Activated CD4-positive, alpha-beta T cell treated with anti-CD3 and anti-CD28 coated beads, Interleukin-2, amount 10 ng/mL, durations not matched to agents 7 days and 5 days (primary cell): ENCODE results near the gene DAPP1. TPM values are rescaled to one million over a fixed set of nuclear protein-coding genes. Genes with fewer than 3 reads are reported as not detected.

Source experiments
- CTCF ChIA-PET: fragments of 350-600 bp; sonication (Branson Sonifier 250); formaldehyde crosslinking; loops from one replicate; lab custom pipeline; 2021; ENCODE audit warnings: antibody characterized with exemption; lab: Charles Lee
- POLR2A ChIA-PET: fragments of 350-600 bp; sonication (Branson Sonifier 250); formaldehyde crosslinking; loops from one replicate; lab custom pipeline; 2021; ENCODE audit warnings: antibody characterized with exemption; lab: Charles Lee
- DNase-seq: peaks from one replicate; pipeline ENCODE4 v3.0.0-alpha.2; 2020
- H3K27ac Mint-ChIP-seq: one replicate; pipeline ENCODE4 v1.8.0; 2021; ENCODE audit warnings: mild to moderate bottlenecking, moderate library complexity, mixed read lengths
- H3K27me3 Mint-ChIP-seq: one replicate; pipeline ENCODE4 v1.8.0; 2021; ENCODE audit warnings: mixed read lengths
- H3K36me3 Mint-ChIP-seq: one replicate; pipeline ENCODE4 v1.8.0; 2021; ENCODE audit warnings: low read depth, mixed read lengths
- H3K4me1 Mint-ChIP-seq: one replicate; pipeline ENCODE4 v1.8.0; 2021; ENCODE audit warnings: mixed read lengths
- H3K4me3 Mint-ChIP-seq: one replicate; pipeline ENCODE4 v1.8.0; 2021; ENCODE audit warnings: mild to moderate bottlenecking, moderate library complexity, mixed read lengths
- H3K9me3 Mint-ChIP-seq: one replicate; pipeline ENCODE4 v1.8.0; 2021; ENCODE audit warnings: mixed read lengths
- total RNA-seq, 2 experiments: library from RNA; stranded (reverse); gene quantifications; one replicate each; pipeline ENCODE4 v1.2.3, GENCODE V29; 2021

Gene DAPP1
- total RNA-seq, 2 experiments from 2014 or later, result 39.5 TPM

GRCh38 chr4:99860521-99860920, 43.9 kb downstream of the DAPP1 start:
- H3K4me3 Mint-ChIP-seq, result no peak overlapping the region
- POLR2A ChIA-PET, result no interaction called here
- CTCF ChIA-PET, result interaction anchor here (0.9 to 1.4 kb wide), 3 partner anchors 14 to 52 kb away, joined by 3 read pairs; partner anchors contain the start of gene DAPP1
- H3K27me3 Mint-ChIP-seq, result no peaks in the 10 kb centered on the region
- peaks cover 48% of the 10 kb centered on the region for H3K4me1 Mint-ChIP-seq
- DNase-seq, result no peak
- peaks cover 73% of the 10 kb centered on the region for H3K36me3 Mint-ChIP-seq
- no peak overlapping the region for H3K27ac Mint-ChIP-seq
- no peaks in the 10 kb centered on the region for H3K9me3 Mint-ChIP-seq

- CTCF ChIA-PET, result interaction anchor here (0.9 to 1.4 kb wide), 3 partner anchors 14 to 53 kb away, joined by 3 read pairs; partner anchors contain the start of gene DAPP1
- H3K27ac Mint-ChIP-seq, result peak overlapping the region; percentile 47
- H3K36me3 Mint-ChIP-seq, result peaks cover 72% of the 10 kb centered on the region
- no peaks in the 10 kb centered on the region for H3K9me3 Mint-ChIP-seq
- H3K4me1 Mint-ChIP-seq, result peaks cover 41% of the 10 kb centered on the region
- no peaks in the 10 kb centered on the region for H3K27me3 Mint-ChIP-seq
- POLR2A ChIA-PET, result interaction anchor here (0.6 kb wide), 1 partner anchor 13 kb away, joined by 8 read pairs; no protein-coding TSS in a partner anchor
- no peak for DNase-seq
- no peak overlapping the region for H3K4me3 Mint-ChIP-seq
Observed at GRCh38 chr4:99861120-99861905, 44.7 kb downstream of the DAPP1 start.

GRCh38 chr4:99863804-99864203, 47.2 kb downstream of the DAPP1 start:
- no peaks in the 10 kb centered on the region for H3K27me3 Mint-ChIP-seq
- peaks cover 30% of the 10 kb centered on the region for H3K4me1 Mint-ChIP-seq
- H3K36me3 Mint-ChIP-seq, result peaks cover 64% of the 10 kb centered on the region
- H3K27ac Mint-ChIP-seq, result no peak overlapping the region
- POLR2A ChIA-PET, result no interaction called here
- CTCF ChIA-PET, result interaction anchor here (1.6 to 2.2 kb wide), 2 partner anchors 17 to 44 kb away, joined by 4 to 9 read pairs; no protein-coding TSS in a partner anchor
- DNase-seq, result no peak
- no peak overlapping the region for H3K4me3 Mint-ChIP-seq
- H3K9me3 Mint-ChIP-seq, result no peaks in the 10 kb centered on the region

GRCh38 chr4:99868126-99868596, 51.5 kb downstream of the DAPP1 start:
- Mint-ChIP-seq H3K27ac (no peak overlapping the region), H3K27me3 (no peaks in the 10 kb centered on the region), H3K4me1 (peaks cover 6% of the 10 kb centered on the region), H3K4me3 (no peak overlapping the region), H3K36me3 (peaks cover 52% of the 10 kb centered on the region), H3K9me3 (no peaks in the 10 kb centered on the region)
- ChIA-PET CTCF (interaction anchor here (1.0 to 1.2 kb wide), 2 partner anchors 20 to 60 kb away, joined by 3 read pairs; no protein-coding TSS in a partner anchor), POLR2A (no interaction called here)
- no peak for DNase-seq

DNA sequence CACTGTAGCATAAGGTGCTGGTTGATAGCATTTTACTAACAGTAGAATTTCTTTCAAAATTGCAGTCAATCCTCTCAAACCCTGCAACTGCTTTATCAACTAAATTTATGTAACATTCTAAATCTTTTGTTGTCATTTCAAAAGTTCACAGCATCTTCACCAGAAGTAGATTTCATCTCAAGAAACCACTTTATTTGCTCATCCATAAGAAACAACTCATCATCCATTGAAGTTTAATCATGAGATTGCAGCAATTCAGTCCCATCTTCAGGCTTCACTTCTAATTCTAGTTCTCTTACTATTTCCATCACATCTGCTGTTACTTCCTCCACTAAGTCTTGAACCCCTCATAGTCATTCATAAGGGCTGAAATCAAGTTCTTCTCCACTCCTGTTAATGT, 55.9 kb downstream of the DAPP1 start:
- ChIA-PET CTCF (no interaction called here), POLR2A (no interaction called here)
- Mint-ChIP-seq H3K27ac (no peak overlapping the region), H3K27me3 (no peaks in the 10 kb centered on the region), H3K9me3 (no peaks in the 10 kb centered on the region), H3K36me3 (peaks cover 38% of the 10 kb centered on the region), H3K4me1 (peaks cover 2% of the 10 kb centered on the region), H3K4me3 (no peak overlapping the region)
- no peak for DNase-seq

DNA sequence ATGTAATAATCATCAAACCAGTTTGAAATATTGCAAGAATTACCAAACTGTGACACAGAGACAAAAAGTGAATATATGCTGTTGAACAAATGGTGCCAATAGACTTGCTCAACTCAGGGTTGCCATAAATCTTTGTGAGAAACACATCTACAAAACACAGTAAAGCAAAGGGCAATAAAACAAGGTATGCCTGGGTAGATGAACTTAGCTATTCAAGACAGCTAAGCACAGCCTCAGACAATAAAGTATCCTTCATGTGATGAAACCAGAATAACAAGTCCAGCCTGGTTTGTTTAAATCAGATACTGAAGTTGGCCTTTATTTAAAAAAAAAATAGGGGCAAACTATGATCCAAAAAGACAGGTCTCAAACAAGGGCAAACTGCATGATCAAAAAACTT, 58.4 kb downstream of the DAPP1 start:
- H3K4me3 Mint-ChIP-seq, result no peak overlapping the region
- no peak overlapping the region for H3K27ac Mint-ChIP-seq
- H3K27me3 Mint-ChIP-seq, result no peaks in the 10 kb centered on the region
- no peaks in the 10 kb centered on the region for H3K4me1 Mint-ChIP-seq
- peaks cover 32% of the 10 kb centered on the region for H3K36me3 Mint-ChIP-seq
- POLR2A ChIA-PET, result interaction anchor here (0.6 kb wide), 2 partner anchors 13 to 402 kb away, joined by 3 to 8 read pairs; no protein-coding TSS in a partner anchor
- no peaks in the 10 kb centered on the region for H3K9me3 Mint-ChIP-seq
- no peak for DNase-seq
- CTCF ChIA-PET, result interaction anchor here (0.8 to 1.2 kb wide), 3 partner anchors 14 to 41 kb away, joined by 3 to 4 read pairs (median 3); no protein-coding TSS in a partner anchor

DNA sequence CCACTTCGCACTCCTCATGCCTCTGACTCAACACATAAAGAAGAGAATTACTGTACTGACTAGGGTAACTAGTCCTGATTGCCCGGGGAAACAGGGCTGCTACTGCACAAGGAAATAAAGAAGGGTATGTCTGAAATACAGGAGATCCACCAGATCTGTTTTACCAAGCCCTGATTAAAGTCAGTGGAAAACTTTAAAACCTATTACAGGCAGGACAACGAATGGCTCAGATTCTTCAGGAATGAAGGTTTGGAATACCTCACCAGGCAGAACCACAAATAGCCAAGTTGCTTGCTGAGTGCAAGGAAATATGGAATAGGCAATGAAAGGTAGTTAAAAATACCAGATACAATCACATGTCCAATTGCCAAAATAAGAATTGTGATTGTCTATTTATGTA, 60.3 kb downstream of the DAPP1 start:
- peaks cover 38% of the 10 kb centered on the region for H3K36me3 Mint-ChIP-seq
- H3K4me1 Mint-ChIP-seq, result no peaks in the 10 kb centered on the region
- ChIA-PET POLR2A (no interaction called here), CTCF (no interaction called here)
- H3K27me3 Mint-ChIP-seq, result no peaks in the 10 kb centered on the region
- no peaks in the 10 kb centered on the region for H3K9me3 Mint-ChIP-seq
- no peak for DNase-seq
- no peak overlapping the region for H3K4me3 Mint-ChIP-seq
- no peak overlapping the region for H3K27ac Mint-ChIP-seq

- no peak for DNase-seq
- Mint-ChIP-seq H3K36me3 (peaks cover 34% of the 10 kb centered on the region), H3K4me1 (no peaks in the 10 kb centered on the region), H3K4me3 (no peak overlapping the region), H3K27ac (no peak overlapping the region), H3K9me3 (no peaks in the 10 kb centered on the region), H3K27me3 (no peaks in the 10 kb centered on the region)
- POLR2A ChIA-PET, result no interaction called here
- CTCF ChIA-PET, result interaction anchor here (1.6 kb wide), 1 partner anchor 16 kb away, joined by 4 read pairs; no protein-coding TSS in a partner anchor
Observed at GRCh38 chr4:99878604-99879003, 62.0 kb downstream of the DAPP1 start.

- H3K36me3 Mint-ChIP-seq, result peaks cover 34% of the 10 kb centered on the region
- ChIA-PET CTCF (interaction anchor here (1.1 to 1.6 kb wide), 3 partner anchors 15 to 70 kb away, joined by 3 to 4 read pairs (median 4); no protein-coding TSS in a partner anchor), POLR2A (no interaction called here)
- no peaks in the 10 kb centered on the region for H3K27me3 Mint-ChIP-seq
- DNase-seq, result no peak
- H3K4me1 Mint-ChIP-seq, result no peaks in the 10 kb centered on the region
- H3K9me3 Mint-ChIP-seq, result no peaks in the 10 kb centered on the region
- no peak overlapping the region for H3K4me3 Mint-ChIP-seq
- H3K27ac Mint-ChIP-seq, result no peak overlapping the region
Observed at GRCh38 chr4:99879458-99879857, 62.8 kb downstream of the DAPP1 start.

GRCh38 chr4:99885063-99885664, 68.5 kb downstream of the DAPP1 start:
- no peak overlapping the region for H3K4me3 Mint-ChIP-seq
- H3K9me3 Mint-ChIP-seq, result no peaks in the 10 kb centered on the region
- ChIA-PET CTCF (interaction anchor here (0.6 to 3.1 kb wide), 10 partner anchors 9 to 890 kb away, joined by 3 to 15 read pairs (median 4); partner anchors contain the start of genes DAPP1, LAMTOR3 and METAP1), POLR2A (interaction anchor here (0.6 kb wide), 1 partner anchor 62 kb away, joined by 4 read pairs; no protein-coding TSS in a partner anchor)
- H3K4me1 Mint-ChIP-seq, result peaks cover 10% of the 10 kb centered on the region
- no peak overlapping the region for H3K27ac Mint-ChIP-seq
- H3K27me3 Mint-ChIP-seq, result no peaks in the 10 kb centered on the region
- peaks cover 24% of the 10 kb centered on the region for H3K36me3 Mint-ChIP-seq
- peak; percentile 63 for DNase-seq

DNA sequence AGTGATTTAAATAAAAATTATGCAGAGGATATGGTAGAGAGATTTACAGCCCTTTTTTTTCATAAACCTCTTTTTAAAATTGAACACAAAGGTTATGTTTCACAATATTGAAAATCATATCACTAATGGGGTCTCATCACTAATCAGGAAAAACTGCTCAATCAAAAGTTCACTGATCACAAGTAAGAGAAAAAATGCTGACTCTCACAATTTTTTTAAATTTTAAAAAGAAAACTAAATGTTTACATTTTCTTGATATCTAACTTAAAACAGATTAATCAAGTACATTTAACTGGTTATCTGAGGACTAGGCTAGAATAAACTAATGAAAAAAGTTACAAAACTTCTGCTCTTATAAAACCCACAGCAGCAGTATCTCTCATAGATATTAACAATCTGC, 69.1 kb downstream of the DAPP1 start:
- ChIA-PET POLR2A (no interaction called here), CTCF (interaction anchor here (0.6 to 3.1 kb wide), 3 partner anchors 74 to 891 kb away, joined by 4 to 15 read pairs (median 8); partner anchors contain the start of gene METAP1)
- Mint-ChIP-seq H3K27me3 (no peaks in the 10 kb centered on the region), H3K27ac (no peak overlapping the region), H3K36me3 (peaks cover 18% of the 10 kb centered on the region), H3K9me3 (no peaks in the 10 kb centered on the region), H3K4me1 (peaks cover 12% of the 10 kb centered on the region), H3K4me3 (no peak overlapping the region)
- DNase-seq, result no peak

- H3K4me1 Mint-ChIP-seq, result peaks cover 16% of the 10 kb centered on the region
- H3K27me3 Mint-ChIP-seq, result no peaks in the 10 kb centered on the region
- POLR2A ChIA-PET, result no interaction called here
- CTCF ChIA-PET, result interaction anchor here (2.5 to 3.1 kb wide), 2 partner anchors 75 to 78 kb away, joined by 8 to 15 read pairs; no protein-coding TSS in a partner anchor
- H3K27ac Mint-ChIP-seq, result no peak overlapping the region
- no peak overlapping the region for H3K4me3 Mint-ChIP-seq
- H3K36me3 Mint-ChIP-seq, result peaks cover 17% of the 10 kb centered on the region
- no peak for DNase-seq
- no peaks in the 10 kb centered on the region for H3K9me3 Mint-ChIP-seq
Observed at GRCh38 chr4:99886146-99886545, 69.5 kb downstream of the DAPP1 start.
